ENCODE results near the gene TBX2.

GRCh38 chr17:61389670-61390478, 9.8 kb upstream of the TBX2 start:
- peak; percentile 49 to 72 (median 61) for TF ChIP-seq CTCF (IDR thresholded peaks at IDR 0.05)
- no peak for TF ChIP-seq POLR2A (IDR thresholded peaks at IDR 0.05)

All from sigmoid colon (tissue), 3 donors.